GM23338 (cell line): ENCODE results near the gene TENM3. TPM values are rescaled to one million over a fixed set of nuclear protein-coding genes. Genes with fewer than 3 reads are reported as not detected.
A peak's percentile ranks its signal among the peaks of the same experiment; 100 is the strongest.

Experiments
- ATAC-seq: fragments of 200-7000 bp; cut with Tn5 transposase; 3 replicates; pipeline ENCODE4 v1.9.1; 2020
- DNase-seq: peaks from one replicate; pipeline ENCODE4 v3.0.0-alpha.2; 2015; ENCODE audit warnings: low spot score
- H2AFZ ChIP-seq: fragments of 200-600 bp; sonication (generic); 2 replicates; pipeline ENCODE4 v1.8.0; 2016; ENCODE audit warnings: antibody characterized with exemption, mild to moderate bottlenecking, moderate library complexity
- H3F3A ChIP-seq: fragments of 200-600 bp; sonication (generic); replicated peaks from 2 replicates; pipeline ENCODE4 v1.8.0; 2017; ENCODE audit warnings: antibody characterized with exemption, mixed run types, low read depth
- H3K27ac ChIP-seq: fragments of 200-600 bp; sonication (generic); 2 replicates; pipeline ENCODE4 v1.6.1; 2016; ENCODE audit warnings: low read depth
- H3K27me3 ChIP-seq: fragments of 200-600 bp; sonication (generic); 2 replicates; pipeline ENCODE4 v1.8.0; 2016; ENCODE audit warnings: mild to moderate bottlenecking, mixed run types, moderate library complexity; ENCODE audit not compliant: insufficient read depth
- H3K36me3 ChIP-seq: fragments of 200-600 bp; sonication (generic); 2 replicates; pipeline ENCODE4 v1.8.0; 2016; ENCODE audit warnings: mild to moderate bottlenecking; ENCODE audit not compliant: insufficient read depth
- H3K4me1 ChIP-seq: fragments of 200-600 bp; sonication (generic); 2 replicates; pipeline ENCODE4 v1.8.0; 2016; ENCODE audit warnings: mild to moderate bottlenecking, moderate library complexity; ENCODE audit not compliant: insufficient read depth
- H3K4me2 ChIP-seq: fragments of 200-600 bp; sonication (generic); 2 replicates; pipeline ENCODE4 v1.7.1; 2017; ENCODE audit warnings: mixed run types
- H3K4me3 ChIP-seq: fragments of 200-600 bp; sonication (generic); 2 replicates; pipeline ENCODE4 v1.6.1; 2016; ENCODE audit warnings: mixed run types
- H3K79me2 ChIP-seq: fragments of 200-600 bp; sonication (generic); replicated peaks from 2 replicates; pipeline ENCODE4 v1.8.0; 2017; ENCODE audit warnings: mild to moderate bottlenecking; ENCODE audit not compliant: insufficient read depth
- H3K9me2 ChIP-seq: fragments of 200-600 bp; sonication (generic); 2 replicates; pipeline ENCODE4 v1.8.0; 2017; ENCODE audit not compliant: insufficient read depth
- H4K20me1 ChIP-seq: fragments of 200-600 bp; sonication (generic); replicated peaks from 2 replicates; pipeline ENCODE4 v1.8.0; 2017; ENCODE audit warnings: mild to moderate bottlenecking; ENCODE audit not compliant: insufficient read depth
- H3K27ac Mint-ChIP-seq: 2 replicates; pipeline ENCODE4 v1.8.0; 2020; ENCODE audit warnings: inconsistent platforms, mild to moderate bottlenecking, moderate library complexity, mixed read lengths
- H3K27me3 Mint-ChIP-seq: 3 replicates; pipeline ENCODE4 v1.8.0; 2022; ENCODE audit warnings: low read depth, mild to moderate bottlenecking, moderate library complexity, mixed read lengths, inconsistent platforms; ENCODE audit not compliant: insufficient read depth, poor library complexity
- H3K36me3 Mint-ChIP-seq: 3 replicates; pipeline ENCODE4 v1.8.0; 2021; ENCODE audit warnings: low read depth, mild to moderate bottlenecking, inconsistent platforms, moderate library complexity, mixed read lengths
- H3K4me1 Mint-ChIP-seq: 3 replicates; pipeline ENCODE4 v1.8.0; 2020; ENCODE audit warnings: mild to moderate bottlenecking, inconsistent platforms, mixed read lengths
- H3K4me3 Mint-ChIP-seq: 3 replicates; pipeline ENCODE4 v1.8.0; 2021; ENCODE audit warnings: moderate library complexity, mild to moderate bottlenecking, inconsistent platforms, mixed read lengths
- H3K9me3 Mint-ChIP-seq: 3 replicates; pipeline ENCODE4 v1.8.0; 2020; ENCODE audit warnings: moderate library complexity, mild to moderate bottlenecking, inconsistent platforms, mixed read lengths
- CREB1 ChIP-seq: fragments of 250-450 bp; sonication (Bioruptor Pico); IDR thresholded peaks from 2 replicates; pipeline ENCODE4 v1.5.0; 2020; ENCODE audit warnings: low read depth, mild to moderate bottlenecking, moderate library complexity
- EZH2 ChIP-seq: fragments of 200-600 bp; sonication (generic); IDR thresholded peaks from one replicate; pipeline ENCODE4 v1.8.0; 2017; ENCODE audit warnings: antibody characterized with exemption, mild to moderate bottlenecking, low read depth; ENCODE audit not compliant: unreplicated experiment
- JUNB ChIP-seq: IDR thresholded peaks from one replicate; pipeline ENCODE4 v1.6.1; 2016; ENCODE audit warnings: antibody characterized with exemption; ENCODE audit not compliant: unreplicated experiment
- POLR2AphosphoS5 ChIP-seq: IDR thresholded peaks from 2 replicates; pipeline ENCODE4 v1.6.1; 2016; ENCODE audit warnings: antibody characterized with exemption, low read depth
- STAT1 ChIP-seq: IDR thresholded peaks from one replicate; pipeline ENCODE4 v1.6.1; 2016; ENCODE audit warnings: antibody characterized with exemption; ENCODE audit not compliant: unreplicated experiment
- ZNF114 ChIP-seq: fragments of 250-450 bp; sonication (Bioruptor Pico); IDR thresholded peaks from 2 replicates; pipeline ENCODE4 v1.5.0; 2020; ENCODE audit warnings: mild to moderate bottlenecking, moderate library complexity
- ZNF331 ChIP-seq: fragments of 250-450 bp; sonication (Bioruptor Pico); IDR thresholded peaks from 2 replicates; pipeline ENCODE4 v1.5.0; 2020; ENCODE audit warnings: low read depth, mild to moderate bottlenecking, moderate library complexity
- polyA plus RNA-seq: library from polyadenylated mRNA; unstranded; fragments of >200 nt; fragmentation: Nextera tagmentation; extraction: Ambion mirVana; gene quantifications from 2 replicates; pipeline ENCODE4 v1.2.1, GENCODE V29; 2016
- total RNA-seq: library from RNA; depleted of rRNA; stranded (reverse); fragments of >200 nt; shearing (Covaris generic); gene quantifications from 2 replicates; pipeline ENCODE4 v1.2.3, GENCODE V29; 2014
- TF ChIP-seq, protein P1 (sequence below), 2 experiments: fragments of 200-600 bp in 1 of 2; sonication (generic) in 1 of 2; conservative IDR thresholded peaks; 2 replicates each; pipeline versions ENCODE4 v1.5.1 to v1.6.1; 2016 to 2017; ENCODE audit warnings: antibody characterized with exemption in 2 of 2, low read depth in 2 of 2, mild to moderate bottlenecking in 2 of 2, moderate library complexity in 1 of 2
- TF ChIP-seq, protein P2 (sequence below): fragments of 250-450 bp; sonication (Bioruptor Pico); IDR thresholded peaks from 2 replicates; pipeline ENCODE4 v1.5.0; 2020; ENCODE audit warnings: mild to moderate bottlenecking, moderate library complexity
- TF ChIP-seq, protein P3 (sequence below): IDR thresholded peaks from one replicate; pipeline ENCODE4 v1.6.1; 2018; ENCODE audit warnings: antibody characterized with exemption; ENCODE audit not compliant: unreplicated experiment
- TF ChIP-seq, protein P4 (sequence below): IDR thresholded peaks from 2 replicates; pipeline ENCODE4 v1.6.1; 2016; ENCODE audit warnings: antibody characterized with exemption

TENM3 gene
- total and polyA plus RNA-seq, 2 experiments from 2014 or later, result 22.2 to 128 TPM

DNA sequence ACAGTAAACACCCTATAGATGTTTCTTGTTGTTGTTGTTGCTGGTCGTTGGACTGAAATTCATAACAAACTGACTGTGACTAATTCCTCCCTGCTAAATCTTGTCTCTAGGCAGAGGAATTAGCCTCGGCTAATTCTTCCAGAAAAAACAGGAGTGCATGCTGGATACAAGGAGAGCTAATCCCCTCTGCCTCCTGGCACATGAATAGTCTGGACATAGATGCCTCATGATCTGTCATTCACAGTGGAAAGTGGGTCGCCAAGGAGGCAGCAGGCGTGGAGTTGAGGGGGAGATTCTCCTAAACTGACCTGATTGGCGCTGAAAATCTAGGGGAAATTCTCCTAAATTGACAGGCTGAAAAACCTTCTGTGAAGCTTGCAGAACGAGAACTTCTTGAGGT, 453.9 kb downstream of the TENM3 start:
- peaks cover 20% of the 10 kb centered on the region; the same call in 1 of the 2 replicates for H3K4me1 ChIP-seq
- peaks cover 4% of the 10 kb centered on the region for H3K27me3 Mint-ChIP-seq
- no peak overlapping the region for H2AFZ ChIP-seq
- H3K27me3 ChIP-seq, result no peaks in the 10 kb centered on the region
- DNase-seq (no peak), ATAC-seq (no peak)
- no peaks in the 10 kb centered on the region for H3K9me3 Mint-ChIP-seq
- no peaks in the 10 kb centered on the region for H3K79me2 ChIP-seq
- H3K27ac Mint-ChIP-seq, result no peak overlapping the region
- H4K20me1 ChIP-seq, result no peaks in the 10 kb centered on the region
- 0 out of 2 replicates have a peak overlapping the region, but pooled peaks have one; percentile 27 for H3K27ac ChIP-seq
- no peaks in the 10 kb centered on the region for H3K36me3 ChIP-seq
- no peak overlapping the region for H3K4me2 ChIP-seq
- peaks cover 40% of the 10 kb centered on the region for H3K4me1 Mint-ChIP-seq
- no peak overlapping the region for H3K4me3 Mint-ChIP-seq
- no peak for TF ChIP-seq CREB1 (CRISPR knock-in tag)
- TF ChIP-seq ZNF114 (CRISPR knock-in tag), result no peak
- TF ChIP-seq, protein P1, sequence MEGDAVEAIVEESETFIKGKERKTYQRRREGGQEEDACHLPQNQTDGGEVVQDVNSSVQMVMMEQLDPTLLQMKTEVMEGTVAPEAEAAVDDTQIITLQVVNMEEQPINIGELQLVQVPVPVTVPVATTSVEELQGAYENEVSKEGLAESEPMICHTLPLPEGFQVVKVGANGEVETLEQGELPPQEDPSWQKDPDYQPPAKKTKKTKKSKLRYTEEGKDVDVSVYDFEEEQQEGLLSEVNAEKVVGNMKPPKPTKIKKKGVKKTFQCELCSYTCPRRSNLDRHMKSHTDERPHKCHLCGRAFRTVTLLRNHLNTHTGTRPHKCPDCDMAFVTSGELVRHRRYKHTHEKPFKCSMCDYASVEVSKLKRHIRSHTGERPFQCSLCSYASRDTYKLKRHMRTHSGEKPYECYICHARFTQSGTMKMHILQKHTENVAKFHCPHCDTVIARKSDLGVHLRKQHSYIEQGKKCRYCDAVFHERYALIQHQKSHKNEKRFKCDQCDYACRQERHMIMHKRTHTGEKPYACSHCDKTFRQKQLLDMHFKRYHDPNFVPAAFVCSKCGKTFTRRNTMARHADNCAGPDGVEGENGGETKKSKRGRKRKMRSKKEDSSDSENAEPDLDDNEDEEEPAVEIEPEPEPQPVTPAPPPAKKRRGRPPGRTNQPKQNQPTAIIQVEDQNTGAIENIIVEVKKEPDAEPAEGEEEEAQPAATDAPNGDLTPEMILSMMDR (conservative IDR thresholded peaks at IDR 0.05; ENCODE audit: low read depth in 2 of 2), result no peak
- TF ChIP-seq ZNF331 (CRISPR knock-in tag), result no peak
- no peak for TF ChIP-seq JUNB
- TF ChIP-seq, protein P2, sequence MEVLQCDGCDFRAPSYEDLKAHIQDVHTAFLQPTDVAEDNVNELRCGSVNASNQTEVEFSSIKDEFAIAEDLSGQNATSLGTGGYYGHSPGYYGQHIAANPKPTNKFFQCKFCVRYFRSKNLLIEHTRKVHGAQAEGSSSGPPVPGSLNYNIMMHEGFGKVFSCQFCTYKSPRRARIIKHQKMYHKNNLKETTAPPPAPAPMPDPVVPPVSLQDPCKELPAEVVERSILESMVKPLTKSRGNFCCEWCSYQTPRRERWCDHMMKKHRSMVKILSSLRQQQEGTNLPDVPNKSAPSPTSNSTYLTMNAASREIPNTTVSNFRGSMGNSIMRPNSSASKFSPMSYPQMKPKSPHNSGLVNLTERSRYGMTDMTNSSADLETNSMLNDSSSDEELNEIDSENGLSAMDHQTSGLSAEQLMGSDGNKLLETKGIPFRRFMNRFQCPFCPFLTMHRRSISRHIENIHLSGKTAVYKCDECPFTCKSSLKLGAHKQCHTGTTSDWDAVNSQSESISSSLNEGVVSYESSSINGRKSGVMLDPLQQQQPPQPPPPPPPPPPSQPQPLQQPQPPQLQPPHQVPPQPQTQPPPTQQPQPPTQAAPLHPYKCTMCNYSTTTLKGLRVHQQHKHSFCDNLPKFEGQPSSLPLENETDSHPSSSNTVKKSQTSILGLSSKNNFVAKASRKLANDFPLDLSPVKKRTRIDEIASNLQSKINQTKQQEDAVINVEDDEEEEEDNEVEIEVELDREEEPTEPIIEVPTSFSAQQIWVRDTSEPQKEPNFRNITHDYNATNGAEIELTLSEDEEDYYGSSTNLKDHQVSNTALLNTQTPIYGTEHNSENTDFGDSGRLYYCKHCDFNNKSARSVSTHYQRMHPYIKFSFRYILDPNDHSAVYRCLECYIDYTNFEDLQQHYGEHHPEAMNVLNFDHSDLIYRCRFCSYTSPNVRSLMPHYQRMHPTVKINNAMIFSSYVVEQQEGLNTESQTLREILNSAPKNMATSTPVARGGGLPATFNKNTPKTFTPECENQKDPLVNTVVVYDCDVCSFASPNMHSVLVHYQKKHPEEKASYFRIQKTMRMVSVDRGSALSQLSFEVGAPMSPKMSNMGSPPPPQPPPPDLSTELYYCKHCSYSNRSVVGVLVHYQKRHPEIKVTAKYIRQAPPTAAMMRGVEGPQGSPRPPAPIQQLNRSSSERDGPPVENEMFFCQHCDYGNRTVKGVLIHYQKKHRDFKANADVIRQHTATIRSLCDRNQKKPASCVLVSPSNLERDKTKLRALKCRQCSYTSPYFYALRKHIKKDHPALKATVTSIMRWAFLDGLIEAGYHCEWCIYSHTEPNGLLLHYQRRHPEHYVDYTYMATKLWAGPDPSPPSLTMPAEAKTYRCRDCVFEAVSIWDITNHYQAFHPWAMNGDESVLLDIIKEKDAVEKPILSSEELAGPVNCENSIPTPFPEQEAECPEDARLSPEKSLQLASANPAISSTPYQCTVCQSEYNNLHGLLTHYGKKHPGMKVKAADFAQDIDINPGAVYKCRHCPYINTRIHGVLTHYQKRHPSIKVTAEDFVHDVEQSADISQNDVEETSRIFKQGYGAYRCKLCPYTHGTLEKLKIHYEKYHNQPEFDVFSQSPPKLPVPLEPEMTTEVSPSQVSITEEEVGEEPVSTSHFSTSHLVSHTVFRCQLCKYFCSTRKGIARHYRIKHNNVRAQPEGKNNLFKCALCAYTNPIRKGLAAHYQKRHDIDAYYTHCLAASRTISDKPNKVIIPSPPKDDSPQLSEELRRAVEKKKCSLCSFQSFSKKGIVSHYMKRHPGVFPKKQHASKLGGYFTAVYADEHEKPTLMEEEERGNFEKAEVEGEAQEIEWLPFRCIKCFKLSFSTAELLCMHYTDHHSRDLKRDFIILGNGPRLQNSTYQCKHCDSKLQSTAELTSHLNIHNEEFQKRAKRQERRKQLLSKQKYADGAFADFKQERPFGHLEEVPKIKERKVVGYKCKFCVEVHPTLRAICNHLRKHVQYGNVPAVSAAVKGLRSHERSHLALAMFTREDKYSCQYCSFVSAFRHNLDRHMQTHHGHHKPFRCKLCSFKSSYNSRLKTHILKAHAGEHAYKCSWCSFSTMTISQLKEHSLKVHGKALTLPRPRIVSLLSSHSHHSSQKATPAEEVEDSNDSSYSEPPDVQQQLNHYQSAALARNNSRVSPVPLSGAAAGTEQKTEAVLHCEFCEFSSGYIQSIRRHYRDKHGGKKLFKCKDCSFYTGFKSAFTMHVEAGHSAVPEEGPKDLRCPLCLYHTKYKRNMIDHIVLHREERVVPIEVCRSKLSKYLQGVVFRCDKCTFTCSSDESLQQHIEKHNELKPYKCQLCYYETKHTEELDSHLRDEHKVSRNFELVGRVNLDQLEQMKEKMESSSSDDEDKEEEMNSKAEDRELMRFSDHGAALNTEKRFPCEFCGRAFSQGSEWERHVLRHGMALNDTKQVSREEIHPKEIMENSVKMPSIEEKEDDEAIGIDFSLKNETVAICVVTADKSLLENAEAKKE, result no peak
- TF ChIP-seq EZH2, result no peak
- TF ChIP-seq, protein P3, sequence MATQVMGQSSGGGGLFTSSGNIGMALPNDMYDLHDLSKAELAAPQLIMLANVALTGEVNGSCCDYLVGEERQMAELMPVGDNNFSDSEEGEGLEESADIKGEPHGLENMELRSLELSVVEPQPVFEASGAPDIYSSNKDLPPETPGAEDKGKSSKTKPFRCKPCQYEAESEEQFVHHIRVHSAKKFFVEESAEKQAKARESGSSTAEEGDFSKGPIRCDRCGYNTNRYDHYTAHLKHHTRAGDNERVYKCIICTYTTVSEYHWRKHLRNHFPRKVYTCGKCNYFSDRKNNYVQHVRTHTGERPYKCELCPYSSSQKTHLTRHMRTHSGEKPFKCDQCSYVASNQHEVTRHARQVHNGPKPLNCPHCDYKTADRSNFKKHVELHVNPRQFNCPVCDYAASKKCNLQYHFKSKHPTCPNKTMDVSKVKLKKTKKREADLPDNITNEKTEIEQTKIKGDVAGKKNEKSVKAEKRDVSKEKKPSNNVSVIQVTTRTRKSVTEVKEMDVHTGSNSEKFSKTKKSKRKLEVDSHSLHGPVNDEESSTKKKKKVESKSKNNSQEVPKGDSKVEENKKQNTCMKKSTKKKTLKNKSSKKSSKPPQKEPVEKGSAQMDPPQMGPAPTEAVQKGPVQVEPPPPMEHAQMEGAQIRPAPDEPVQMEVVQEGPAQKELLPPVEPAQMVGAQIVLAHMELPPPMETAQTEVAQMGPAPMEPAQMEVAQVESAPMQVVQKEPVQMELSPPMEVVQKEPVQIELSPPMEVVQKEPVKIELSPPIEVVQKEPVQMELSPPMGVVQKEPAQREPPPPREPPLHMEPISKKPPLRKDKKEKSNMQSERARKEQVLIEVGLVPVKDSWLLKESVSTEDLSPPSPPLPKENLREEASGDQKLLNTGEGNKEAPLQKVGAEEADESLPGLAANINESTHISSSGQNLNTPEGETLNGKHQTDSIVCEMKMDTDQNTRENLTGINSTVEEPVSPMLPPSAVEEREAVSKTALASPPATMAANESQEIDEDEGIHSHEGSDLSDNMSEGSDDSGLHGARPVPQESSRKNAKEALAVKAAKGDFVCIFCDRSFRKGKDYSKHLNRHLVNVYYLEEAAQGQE, result no peak
- TF ChIP-seq STAT1, result no peak
- TF ChIP-seq, protein P4, sequence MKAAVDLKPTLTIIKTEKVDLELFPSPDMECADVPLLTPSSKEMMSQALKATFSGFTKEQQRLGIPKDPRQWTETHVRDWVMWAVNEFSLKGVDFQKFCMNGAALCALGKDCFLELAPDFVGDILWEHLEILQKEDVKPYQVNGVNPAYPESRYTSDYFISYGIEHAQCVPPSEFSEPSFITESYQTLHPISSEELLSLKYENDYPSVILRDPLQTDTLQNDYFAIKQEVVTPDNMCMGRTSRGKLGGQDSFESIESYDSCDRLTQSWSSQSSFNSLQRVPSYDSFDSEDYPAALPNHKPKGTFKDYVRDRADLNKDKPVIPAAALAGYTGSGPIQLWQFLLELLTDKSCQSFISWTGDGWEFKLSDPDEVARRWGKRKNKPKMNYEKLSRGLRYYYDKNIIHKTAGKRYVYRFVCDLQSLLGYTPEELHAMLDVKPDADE, result no peak
- no peak for TF ChIP-seq POLR2AphosphoS5
- H3K9me2 ChIP-seq, result no peaks in the 10 kb centered on the region
- H3K36me3 Mint-ChIP-seq, result 0 out of 3 replicates have a peak, but pooled peaks cover 4% of the 10 kb centered on the region
- no peaks in the 10 kb centered on the region for H3F3A ChIP-seq
- no peak overlapping the region for H3K4me3 ChIP-seq
